DOHH2 (cell line): Measurements from ENCODE around the gene PTTG1.

ENCODE experiments used
- EZH2phosphoT487 ChIP-seq: fragments of 200-600 bp; sonication (generic); IDR thresholded peaks from 2 replicates; pipeline ENCODE4 v1.6.1; 2017; ENCODE audit warnings: borderline replicate concordance, mild to moderate bottlenecking, antibody characterized with exemption, low read length, moderate library complexity, mixed read lengths
- TF ChIP-seq, protein P1 (sequence below): fragments of 200-600 bp; sonication (generic); IDR thresholded peaks from one replicate; pipeline ENCODE4 v1.5.1; 2014; ENCODE audit warnings: antibody characterized with exemption, mild to moderate bottlenecking, low read depth, low read length; ENCODE audit not compliant: poor library complexity, severe bottlenecking

- TF ChIP-seq, protein P1, sequence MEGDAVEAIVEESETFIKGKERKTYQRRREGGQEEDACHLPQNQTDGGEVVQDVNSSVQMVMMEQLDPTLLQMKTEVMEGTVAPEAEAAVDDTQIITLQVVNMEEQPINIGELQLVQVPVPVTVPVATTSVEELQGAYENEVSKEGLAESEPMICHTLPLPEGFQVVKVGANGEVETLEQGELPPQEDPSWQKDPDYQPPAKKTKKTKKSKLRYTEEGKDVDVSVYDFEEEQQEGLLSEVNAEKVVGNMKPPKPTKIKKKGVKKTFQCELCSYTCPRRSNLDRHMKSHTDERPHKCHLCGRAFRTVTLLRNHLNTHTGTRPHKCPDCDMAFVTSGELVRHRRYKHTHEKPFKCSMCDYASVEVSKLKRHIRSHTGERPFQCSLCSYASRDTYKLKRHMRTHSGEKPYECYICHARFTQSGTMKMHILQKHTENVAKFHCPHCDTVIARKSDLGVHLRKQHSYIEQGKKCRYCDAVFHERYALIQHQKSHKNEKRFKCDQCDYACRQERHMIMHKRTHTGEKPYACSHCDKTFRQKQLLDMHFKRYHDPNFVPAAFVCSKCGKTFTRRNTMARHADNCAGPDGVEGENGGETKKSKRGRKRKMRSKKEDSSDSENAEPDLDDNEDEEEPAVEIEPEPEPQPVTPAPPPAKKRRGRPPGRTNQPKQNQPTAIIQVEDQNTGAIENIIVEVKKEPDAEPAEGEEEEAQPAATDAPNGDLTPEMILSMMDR: no peak
- no peak for TF ChIP-seq EZH2phosphoT487
These were observed 43.3 kb upstream of the PTTG1 start for GRCh38 chr5:160378330-160378729.
